Vagina (tissue), 2 donors: ENCODE data around the gene GRAMD4.

Experiments used
- CTCF ChIP-seq, 3 experiments: fragments of 450-650 bp in 2 of 3; fragments of 200-600 bp in 1 of 3; sonication (generic) in 1 of 3; IDR thresholded peaks; one replicate each; pipeline ENCODE4 v1.5.1; 2017 to 2019; ENCODE audit warnings: antibody characterized with exemption in 3 of 3, mild to moderate bottlenecking in 2 of 3, moderate library complexity in 2 of 3
- POLR2A ChIP-seq, 2 donors: fragments of 450-650 bp; IDR thresholded peaks; one replicate each; pipeline ENCODE4 v1.6.1; 2017; ENCODE audit warnings: antibody characterized with exemption in 2 of 2, mild to moderate bottlenecking in 2 of 2, moderate library complexity in 2 of 2
- POLR2AphosphoS5 ChIP-seq, 2 donors: sonication (generic); formaldehyde crosslinking; IDR thresholded peaks; one replicate each; pipeline ENCODE4 v1.9.0; 2017; ENCODE audit warnings: antibody characterized with exemption in 2 of 2, mild to moderate bottlenecking in 2 of 2, low read depth in 1 of 2; ENCODE audit not compliant: insufficient read depth in 1 of 2

- TF ChIP-seq CTCF (IDR thresholded peaks at IDR 0.05) (no peak), POLR2A (IDR thresholded peaks at IDR 0.05) (no peak), POLR2AphosphoS5 (IDR thresholded peaks at IDR 0.05; ENCODE audit: insufficient read depth in 1 of 2, low read depth in 1 of 2) (no peak)
These were observed 73.6 kb downstream of the GRAMD4 start for GRCh38 chr22:46693634-46694415.
